GM19099 (cell line): Measurements from ENCODE around the gene FHOD3.

ENCODE experiments used
- POLR2A ChIP-seq: IDR thresholded peaks from 3 replicates; pipeline ENCODE4 v1.6.1; 2011; ENCODE audit warnings: low read depth; ENCODE audit not compliant: insufficient read length; ENCODE audit errors: extremely low read depth

Gene FHOD3

GRCh38 chr18:36492604-36493329, 195.3 kb downstream of the FHOD3 start:
- TF ChIP-seq POLR2A, result no peak

GRCh38 chr18:36493349-36494159, 196.0 kb downstream of the FHOD3 start:
- no peak for TF ChIP-seq POLR2A

GRCh38 chr18:36494160-36494437, 196.6 kb downstream of the FHOD3 start:
- no peak for TF ChIP-seq POLR2A

- no peak for TF ChIP-seq POLR2A
These were observed 198.5 kb downstream of the FHOD3 start for GRCh38 chr18:36496022-36496421.

GRCh38 chr18:36499938-36500337, 202.4 kb downstream of the FHOD3 start:
- no peak for TF ChIP-seq POLR2A

GRCh38 chr18:36501100-36501499, 203.6 kb downstream of the FHOD3 start:
- TF ChIP-seq POLR2A, result no peak

GRCh38 chr18:36503477-36503876, 206.0 kb downstream of the FHOD3 start:
- no peak for TF ChIP-seq POLR2A

- TF ChIP-seq POLR2A, result no peak
These were observed 207.4 kb downstream of the FHOD3 start for GRCh38 chr18:36504928-36505327.

GRCh38 chr18:36505665-36506064, 208.2 kb downstream of the FHOD3 start:
- TF ChIP-seq POLR2A, result no peak

GRCh38 chr18:36509646-36510197, 212.2 kb downstream of the FHOD3 start:
- no peak for TF ChIP-seq POLR2A

GRCh38 chr18:36511791-36512352, 214.4 kb downstream of the FHOD3 start:
- no peak for TF ChIP-seq POLR2A

GRCh38 chr18:36513556-36513955, 216.0 kb downstream of the FHOD3 start:
- TF ChIP-seq POLR2A, result no peak

GRCh38 chr18:36514778-36515177, 217.3 kb downstream of the FHOD3 start:
- no peak for TF ChIP-seq POLR2A

- TF ChIP-seq POLR2A, result no peak
These were observed 218.7 kb downstream of the FHOD3 start for GRCh38 chr18:36516258-36516657.

- no peak for TF ChIP-seq POLR2A
These were observed 219.2 kb downstream of the FHOD3 start for GRCh38 chr18:36516726-36517125.

- no peak for TF ChIP-seq POLR2A
These were observed 221.3 kb downstream of the FHOD3 start for GRCh38 chr18:36518839-36519238.
